Measurements from ENCODE around the gene PRCD.

DNA sequence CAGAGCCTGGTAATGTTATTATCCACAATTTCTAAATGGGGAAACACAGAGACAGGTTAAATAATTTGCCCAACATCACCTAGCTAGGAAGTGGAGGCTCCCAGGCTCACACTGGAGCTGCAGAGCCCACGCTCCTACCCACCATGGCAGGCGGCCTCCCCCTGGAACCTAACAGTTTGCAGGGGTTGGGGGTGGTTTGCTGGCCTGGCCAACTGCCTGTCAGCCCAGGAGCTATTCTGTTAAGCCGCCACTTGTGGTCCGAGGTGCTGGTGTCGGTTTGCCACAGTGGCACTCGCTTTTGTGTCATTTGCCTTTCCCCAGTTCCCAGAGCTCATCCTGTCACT lies 3.6 kb downstream of the PRCD start:
- TF ChIP-seq, protein P1, sequence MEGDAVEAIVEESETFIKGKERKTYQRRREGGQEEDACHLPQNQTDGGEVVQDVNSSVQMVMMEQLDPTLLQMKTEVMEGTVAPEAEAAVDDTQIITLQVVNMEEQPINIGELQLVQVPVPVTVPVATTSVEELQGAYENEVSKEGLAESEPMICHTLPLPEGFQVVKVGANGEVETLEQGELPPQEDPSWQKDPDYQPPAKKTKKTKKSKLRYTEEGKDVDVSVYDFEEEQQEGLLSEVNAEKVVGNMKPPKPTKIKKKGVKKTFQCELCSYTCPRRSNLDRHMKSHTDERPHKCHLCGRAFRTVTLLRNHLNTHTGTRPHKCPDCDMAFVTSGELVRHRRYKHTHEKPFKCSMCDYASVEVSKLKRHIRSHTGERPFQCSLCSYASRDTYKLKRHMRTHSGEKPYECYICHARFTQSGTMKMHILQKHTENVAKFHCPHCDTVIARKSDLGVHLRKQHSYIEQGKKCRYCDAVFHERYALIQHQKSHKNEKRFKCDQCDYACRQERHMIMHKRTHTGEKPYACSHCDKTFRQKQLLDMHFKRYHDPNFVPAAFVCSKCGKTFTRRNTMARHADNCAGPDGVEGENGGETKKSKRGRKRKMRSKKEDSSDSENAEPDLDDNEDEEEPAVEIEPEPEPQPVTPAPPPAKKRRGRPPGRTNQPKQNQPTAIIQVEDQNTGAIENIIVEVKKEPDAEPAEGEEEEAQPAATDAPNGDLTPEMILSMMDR (IDR thresholded peaks at IDR 0.05), result no peak
- no peak for TF ChIP-seq POLR2A (IDR thresholded peaks at IDR 0.05)
